HEK293 (cell line): ENCODE data around the gene DPP6.

ENCODE experiments used
- MEIS1 ChIP-seq: sonication (generic); formaldehyde crosslinking; IDR thresholded peaks from 2 replicates; pipeline ENCODE4 v1.8.1; 2022; ENCODE audit warnings: missing genetic modification reagents, mild to moderate bottlenecking, borderline replicate concordance
- MYNN ChIP-seq: fragments of 450-650 bp; formaldehyde crosslinking; IDR thresholded peaks from 2 replicates; pipeline ENCODE4 v1.5.1; 2016; ENCODE audit warnings: missing biosample characterization, missing genetic modification characterization, borderline replicate concordance
- MZF1 ChIP-seq: fragments of 450-650 bp; formaldehyde crosslinking; IDR thresholded peaks from 2 replicates; pipeline ENCODE4 v1.5.1; 2017; ENCODE audit warnings: missing biosample characterization, missing genetic modification characterization, borderline replicate concordance
- RBAK ChIP-seq: fragments of 450-650 bp; formaldehyde crosslinking; IDR thresholded peaks from 2 replicates; pipeline ENCODE4 v1.5.1; 2016; ENCODE audit warnings: missing biosample characterization, missing genetic modification characterization
- SCRT1 ChIP-seq: fragments of 450-650 bp; formaldehyde crosslinking; IDR thresholded peaks from 2 replicates; pipeline ENCODE4 v1.5.1; 2016; ENCODE audit warnings: missing biosample characterization, missing genetic modification characterization, borderline replicate concordance
- SP2 ChIP-seq: fragments of 450-650 bp; formaldehyde crosslinking; IDR thresholded peaks from 2 replicates; pipeline ENCODE4 v1.5.1; 2016; ENCODE audit warnings: missing biosample characterization, missing genetic modification characterization
- ZBTB17 ChIP-seq: fragments of 450-650 bp; formaldehyde crosslinking; IDR thresholded peaks from 2 replicates; pipeline ENCODE4 v1.5.1; 2016; ENCODE audit warnings: missing biosample characterization, missing genetic modification characterization
- ZFHX2 ChIP-seq: fragments of 450-650 bp; formaldehyde crosslinking; conservative IDR thresholded peaks from 2 replicates; pipeline ENCODE4 v1.5.1; 2016; ENCODE audit warnings: missing biosample characterization, missing genetic modification characterization
- ZFP3 ChIP-seq: fragments of 450-650 bp; formaldehyde crosslinking; IDR thresholded peaks from 2 replicates; pipeline ENCODE4 v1.5.1; 2016; ENCODE audit warnings: low read depth, missing biosample characterization, missing genetic modification characterization
- ZFP37 ChIP-seq: fragments of 450-650 bp; formaldehyde crosslinking; IDR thresholded peaks from 2 replicates; pipeline ENCODE4 v1.5.1; 2016; ENCODE audit warnings: missing biosample characterization, missing genetic modification characterization
- ZNF10 ChIP-seq: fragments of 450-650 bp; formaldehyde crosslinking; IDR thresholded peaks from 2 replicates; pipeline ENCODE4 v1.5.1; 2017; ENCODE audit warnings: missing biosample characterization, missing genetic modification characterization
- ZNF121 ChIP-seq: fragments of 450-650 bp; formaldehyde crosslinking; IDR thresholded peaks from 2 replicates; pipeline ENCODE4 v1.5.1; 2016; ENCODE audit warnings: missing biosample characterization, missing genetic modification characterization
- ZNF132 ChIP-seq: fragments of 450-650 bp; formaldehyde crosslinking; IDR thresholded peaks from 2 replicates; pipeline ENCODE4 v1.5.1; 2017; ENCODE audit warnings: missing biosample characterization, missing genetic modification characterization, borderline replicate concordance
- ZNF18 ChIP-seq: fragments of 450-650 bp; formaldehyde crosslinking; IDR thresholded peaks from 2 replicates; pipeline ENCODE4 v1.5.1; 2016; ENCODE audit warnings: missing biosample characterization, missing genetic modification characterization
- ZNF2 ChIP-seq: fragments of 450-650 bp; formaldehyde crosslinking; IDR thresholded peaks from 2 replicates; pipeline ENCODE4 v1.5.1; 2016; ENCODE audit warnings: missing biosample characterization, missing genetic modification characterization
- ZNF211 ChIP-seq: fragments of 450-650 bp; formaldehyde crosslinking; IDR thresholded peaks from 2 replicates; pipeline ENCODE4 v1.5.1; 2016; ENCODE audit warnings: low read depth, missing biosample characterization, missing genetic modification characterization
- ZNF248 ChIP-seq: fragments of 450-650 bp; formaldehyde crosslinking; IDR thresholded peaks from 2 replicates; pipeline ENCODE4 v1.5.1; 2017; ENCODE audit warnings: missing biosample characterization, missing genetic modification characterization
- ZNF311 ChIP-seq: fragments of 450-650 bp; formaldehyde crosslinking; IDR thresholded peaks from 2 replicates; pipeline ENCODE4 v1.5.1; 2017; ENCODE audit warnings: missing biosample characterization, missing genetic modification characterization, borderline replicate concordance
- ZNF335 ChIP-seq: fragments of 450-650 bp; formaldehyde crosslinking; conservative IDR thresholded peaks from 2 replicates; pipeline ENCODE4 v1.5.1; 2016; ENCODE audit warnings: missing biosample characterization, missing genetic modification characterization
- ZNF366 ChIP-seq: fragments of 450-650 bp; formaldehyde crosslinking; conservative IDR thresholded peaks from 2 replicates; pipeline ENCODE4 v1.5.1; 2016; ENCODE audit warnings: missing biosample characterization, missing genetic modification characterization
- ZNF394 ChIP-seq: fragments of 450-650 bp; formaldehyde crosslinking; IDR thresholded peaks from 2 replicates; pipeline ENCODE4 v1.5.1; 2016; ENCODE audit warnings: missing biosample characterization, missing genetic modification characterization, mild to moderate bottlenecking, moderate library complexity, borderline replicate concordance
- ZNF416 ChIP-seq: fragments of 450-650 bp; formaldehyde crosslinking; IDR thresholded peaks from 2 replicates; pipeline ENCODE4 v1.5.1; 2016; ENCODE audit warnings: missing biosample characterization, missing genetic modification characterization
- ZNF521 ChIP-seq: fragments of 450-650 bp; formaldehyde crosslinking; IDR thresholded peaks from 2 replicates; pipeline ENCODE4 v1.5.1; 2017; ENCODE audit warnings: missing biosample characterization, mild to moderate bottlenecking, missing genetic modification characterization
- ZNF529 ChIP-seq: fragments of 450-650 bp; formaldehyde crosslinking; IDR thresholded peaks from 2 replicates; pipeline ENCODE4 v1.5.1; 2017; ENCODE audit warnings: missing genetic modification characterization, missing biosample characterization; ENCODE audit not compliant: insufficient replicate concordance
- ZNF548 ChIP-seq: fragments of 450-650 bp; formaldehyde crosslinking; IDR thresholded peaks from 2 replicates; pipeline ENCODE4 v1.5.1; 2016; ENCODE audit warnings: missing biosample characterization, missing genetic modification characterization
- ZNF623 ChIP-seq: fragments of 450-650 bp; formaldehyde crosslinking; IDR thresholded peaks from 2 replicates; pipeline ENCODE4 v1.5.1; 2016; ENCODE audit warnings: missing biosample characterization, missing genetic modification characterization
- ZNF658 ChIP-seq: fragments of 450-650 bp; formaldehyde crosslinking; IDR thresholded peaks from 2 replicates; pipeline ENCODE4; 2016; ENCODE audit warnings: missing biosample characterization, missing genetic modification characterization
- ZNF670 ChIP-seq: fragments of 450-650 bp; formaldehyde crosslinking; IDR thresholded peaks from 2 replicates; pipeline ENCODE4 v1.5.1; 2016; ENCODE audit warnings: missing biosample characterization, missing genetic modification characterization, low read depth
- ZNF792 ChIP-seq: fragments of 450-650 bp; formaldehyde crosslinking; IDR thresholded peaks from 2 replicates; pipeline ENCODE4 v1.5.1; 2016; ENCODE audit warnings: missing biosample characterization, missing genetic modification characterization
- ZNF843 ChIP-seq: fragments of 450-650 bp; formaldehyde crosslinking; IDR thresholded peaks from 2 replicates; pipeline ENCODE4 v1.5.1; 2016; ENCODE audit warnings: missing biosample characterization, missing genetic modification characterization
- TF ChIP-seq, protein P1 (sequence below): fragments of 450-650 bp; formaldehyde crosslinking; IDR thresholded peaks from 2 replicates; pipeline ENCODE4 v1.5.1; 2016; ENCODE audit warnings: missing biosample characterization, missing genetic modification characterization
- TF ChIP-seq, protein P2 (sequence below): fragments of 450-650 bp; formaldehyde crosslinking; IDR thresholded peaks from 2 replicates; pipeline ENCODE4 v1.5.1; 2017; ENCODE audit warnings: missing biosample characterization, missing genetic modification characterization
- TF ChIP-seq, protein P3 (sequence below): fragments of 450-650 bp; formaldehyde crosslinking; IDR thresholded peaks from 2 replicates; pipeline ENCODE4 v1.5.1; 2016; ENCODE audit warnings: missing biosample characterization, missing genetic modification characterization

Gene DPP6

DNA sequence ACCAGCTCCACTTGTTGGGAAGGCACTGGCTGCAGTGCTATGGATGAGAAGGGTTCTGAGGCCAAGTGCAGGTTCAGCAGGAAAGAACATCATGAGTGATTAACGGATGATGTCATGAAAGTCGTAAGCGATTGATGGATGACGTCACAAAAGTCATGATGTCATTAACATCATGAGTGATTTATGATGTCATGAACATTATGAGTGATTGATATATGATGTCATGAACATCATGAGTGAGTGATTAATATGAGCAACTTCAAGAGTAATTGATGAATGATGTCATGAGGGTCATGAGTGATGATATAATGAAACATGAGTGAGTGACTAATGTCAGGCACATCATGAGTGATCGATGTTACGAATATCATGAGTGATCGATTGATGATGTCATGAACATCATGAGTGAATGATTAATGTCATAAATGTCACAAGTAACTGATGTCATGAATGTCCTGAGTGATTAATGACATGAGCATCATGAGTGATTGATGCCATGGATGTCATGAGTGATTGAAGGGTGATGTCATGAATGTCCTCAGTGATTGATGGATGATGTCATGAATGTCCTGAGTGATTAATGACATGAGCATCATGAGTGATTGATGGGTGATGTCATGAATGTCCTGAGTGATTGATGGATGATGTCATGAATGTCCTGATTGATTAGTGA, 765.2 kb downstream of the DPP6 start (continued):
- TF ChIP-seq ZNF18 (tag by site-specific recombination) = no peak
- TF ChIP-seq MZF1 = no peak
- no peak for TF ChIP-seq ZFP37 (tag by site-specific recombination)
- no peak for TF ChIP-seq ZNF521
- TF ChIP-seq ZNF792 (tag by site-specific recombination) = no peak
- no peak; the same call in 1 of the 2 replicates for TF ChIP-seq ZNF132
- TF ChIP-seq MEIS1 (CRISPR knock-in tag) = no peak
- TF ChIP-seq ZBTB17 (tag by site-specific recombination) = no peak
- no peak for TF ChIP-seq ZNF10 (tag by site-specific recombination)
- no peak for TF ChIP-seq ZNF416 (tag by site-specific recombination)
- no peak for TF ChIP-seq ZNF529 (tag by site-specific recombination)
- no peak for TF ChIP-seq ZNF2
- no peak for TF ChIP-seq ZNF548 (tag by site-specific recombination)
- no peak for TF ChIP-seq SCRT1
- no peak for TF ChIP-seq MYNN (tag by site-specific recombination)
- TF ChIP-seq ZNF623 (tag by site-specific recombination) = no peak
- no peak for TF ChIP-seq ZNF394
- TF ChIP-seq ZNF121 (tag by site-specific recombination) = no peak
- no peak for TF ChIP-seq ZNF311
- TF ChIP-seq, protein P1, sequence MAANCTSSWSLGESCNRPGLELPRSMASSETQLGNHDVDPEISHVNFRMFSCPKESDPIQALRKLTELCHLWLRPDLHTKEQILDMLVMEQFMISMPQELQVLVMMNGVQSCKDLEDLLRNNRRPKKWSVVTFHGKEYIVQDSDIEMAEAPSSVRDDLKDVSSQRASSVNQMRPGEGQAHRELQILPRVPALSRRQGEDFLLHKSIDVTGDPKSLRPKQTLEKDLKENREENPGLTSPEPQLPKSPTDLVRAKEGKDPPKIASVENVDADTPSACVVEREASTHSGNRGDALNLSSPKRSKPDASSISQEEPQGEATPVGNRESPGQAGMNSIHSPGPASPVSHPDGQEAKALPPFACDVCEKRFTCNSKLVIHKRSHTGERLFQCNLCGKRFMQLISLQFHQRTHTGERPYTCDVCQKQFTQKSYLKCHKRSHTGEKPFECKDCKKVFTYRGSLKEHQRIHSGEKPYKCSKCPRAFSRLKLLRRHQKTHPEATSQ = no peak
- no peak for TF ChIP-seq ZNF335
- 0 out of 2 replicates have a peak, but pooled peaks have one; percentile 55 for TF ChIP-seq ZNF658 (tag by site-specific recombination)
- no peak for TF ChIP-seq ZNF248 (tag by site-specific recombination)
- no peak for TF ChIP-seq ZFHX2 (tag by site-specific recombination)
- no peak for TF ChIP-seq SP2 (tag by site-specific recombination)
- TF ChIP-seq ZNF211 = no peak
- TF ChIP-seq ZNF670 (tag by site-specific recombination) = no peak
- TF ChIP-seq ZNF843 (tag by site-specific recombination) = no peak
- no peak for TF ChIP-seq ZFP3 (tag by site-specific recombination)
- 0 out of 2 replicates have a peak, but pooled peaks have one; percentile 55 for TF ChIP-seq RBAK (tag by site-specific recombination)
- TF ChIP-seq ZNF366 (tag by site-specific recombination) = peak; percentile 46
- TF ChIP-seq, protein P2, sequence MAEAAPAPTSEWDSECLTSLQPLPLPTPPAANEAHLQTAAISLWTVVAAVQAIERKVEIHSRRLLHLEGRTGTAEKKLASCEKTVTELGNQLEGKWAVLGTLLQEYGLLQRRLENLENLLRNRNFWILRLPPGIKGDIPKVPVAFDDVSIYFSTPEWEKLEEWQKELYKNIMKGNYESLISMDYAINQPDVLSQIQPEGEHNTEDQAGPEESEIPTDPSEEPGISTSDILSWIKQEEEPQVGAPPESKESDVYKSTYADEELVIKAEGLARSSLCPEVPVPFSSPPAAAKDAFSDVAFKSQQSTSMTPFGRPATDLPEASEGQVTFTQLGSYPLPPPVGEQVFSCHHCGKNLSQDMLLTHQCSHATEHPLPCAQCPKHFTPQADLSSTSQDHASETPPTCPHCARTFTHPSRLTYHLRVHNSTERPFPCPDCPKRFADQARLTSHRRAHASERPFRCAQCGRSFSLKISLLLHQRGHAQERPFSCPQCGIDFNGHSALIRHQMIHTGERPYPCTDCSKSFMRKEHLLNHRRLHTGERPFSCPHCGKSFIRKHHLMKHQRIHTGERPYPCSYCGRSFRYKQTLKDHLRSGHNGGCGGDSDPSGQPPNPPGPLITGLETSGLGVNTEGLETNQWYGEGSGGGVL (tag by site-specific recombination) = peak; percentile 55
- TF ChIP-seq, protein P3, sequence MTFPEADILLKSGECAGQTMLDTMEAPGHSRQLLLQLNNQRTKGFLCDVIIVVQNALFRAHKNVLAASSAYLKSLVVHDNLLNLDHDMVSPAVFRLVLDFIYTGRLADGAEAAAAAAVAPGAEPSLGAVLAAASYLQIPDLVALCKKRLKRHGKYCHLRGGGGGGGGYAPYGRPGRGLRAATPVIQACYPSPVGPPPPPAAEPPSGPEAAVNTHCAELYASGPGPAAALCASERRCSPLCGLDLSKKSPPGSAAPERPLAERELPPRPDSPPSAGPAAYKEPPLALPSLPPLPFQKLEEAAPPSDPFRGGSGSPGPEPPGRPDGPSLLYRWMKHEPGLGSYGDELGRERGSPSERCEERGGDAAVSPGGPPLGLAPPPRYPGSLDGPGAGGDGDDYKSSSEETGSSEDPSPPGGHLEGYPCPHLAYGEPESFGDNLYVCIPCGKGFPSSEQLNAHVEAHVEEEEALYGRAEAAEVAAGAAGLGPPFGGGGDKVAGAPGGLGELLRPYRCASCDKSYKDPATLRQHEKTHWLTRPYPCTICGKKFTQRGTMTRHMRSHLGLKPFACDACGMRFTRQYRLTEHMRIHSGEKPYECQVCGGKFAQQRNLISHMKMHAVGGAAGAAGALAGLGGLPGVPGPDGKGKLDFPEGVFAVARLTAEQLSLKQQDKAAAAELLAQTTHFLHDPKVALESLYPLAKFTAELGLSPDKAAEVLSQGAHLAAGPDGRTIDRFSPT (tag by site-specific recombination) = no peak
